ENCODE results near the gene CDH24.

CDH24 gene

DNA sequence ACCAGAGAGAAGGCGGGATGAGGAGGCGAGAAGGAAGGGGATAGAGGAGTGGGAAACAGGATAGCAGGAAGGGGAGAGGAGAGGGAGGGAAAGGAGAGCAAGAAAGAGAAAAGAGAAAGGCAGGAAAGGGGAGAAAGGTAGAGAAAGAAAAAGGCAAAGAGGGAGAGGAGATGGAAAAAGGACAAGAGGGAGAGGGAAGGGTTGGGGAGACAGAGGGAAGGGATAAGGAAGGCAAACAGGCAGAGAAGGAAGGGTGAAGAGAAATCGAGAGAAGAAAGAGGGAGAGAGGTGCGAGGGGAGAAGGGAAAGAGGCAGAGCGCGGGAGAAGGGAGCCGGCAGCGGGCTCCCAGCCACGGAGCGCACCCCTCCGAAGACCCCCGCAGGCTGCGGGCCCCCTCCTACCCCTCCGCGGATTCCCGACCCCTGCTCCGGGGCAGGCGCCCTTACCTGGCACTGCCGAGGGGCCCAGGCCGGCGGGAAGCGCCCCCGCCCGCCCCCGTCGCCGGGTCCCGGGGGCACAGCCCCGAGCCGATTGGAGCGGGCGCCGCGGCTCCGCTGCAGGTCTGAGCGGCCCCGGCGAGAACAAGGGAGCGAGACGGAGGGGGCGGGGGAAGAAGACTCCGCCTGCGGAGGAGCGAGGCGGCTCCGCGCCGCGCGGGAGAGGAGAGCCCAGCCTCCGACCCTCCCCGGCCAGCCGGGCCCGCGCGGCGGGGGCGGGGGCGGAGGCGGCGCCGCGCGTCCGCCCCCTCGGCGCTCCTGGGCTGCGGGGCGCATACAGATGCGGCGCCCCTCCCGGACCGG lies at the start of gene CDH24:
Gene CDH24, minus strand, starts transcription at position 565 of the 801 bp plus-strand sequence. CDS start 1,787 bp downstream, outside the sequence.
- peak; percentile 69 for DNase-seq

DNA sequence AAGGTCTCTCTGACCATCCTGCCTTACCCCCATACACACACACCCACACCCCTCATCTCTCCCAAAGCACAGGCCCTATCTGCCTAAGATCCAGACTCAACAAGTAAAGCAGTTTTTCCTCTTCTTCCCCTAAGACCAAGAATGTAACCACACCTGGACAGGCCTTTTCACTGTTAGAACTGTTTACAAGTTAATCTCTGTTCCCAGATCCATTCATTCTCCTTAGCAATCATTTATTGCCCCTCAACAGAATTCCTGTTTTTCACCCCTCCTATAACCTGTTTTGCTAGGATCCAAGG lies 49.4 kb upstream of the CDH24 start:
- no peak for DNase-seq

GRCh38 chr14:23105348-23105824 lies 48.1 kb upstream of the CDH24 start:
- DNase-seq: no peak

GRCh38 chr14:23104591-23105347 lies 47.4 kb upstream of the CDH24 start, which contains the start of gene CIROP:
TSS of gene CIROP (minus strand) at chr14:23104989. CDS start at chr14:23104920, 69 bp downstream.
- DNase-seq: no peak

DNA sequence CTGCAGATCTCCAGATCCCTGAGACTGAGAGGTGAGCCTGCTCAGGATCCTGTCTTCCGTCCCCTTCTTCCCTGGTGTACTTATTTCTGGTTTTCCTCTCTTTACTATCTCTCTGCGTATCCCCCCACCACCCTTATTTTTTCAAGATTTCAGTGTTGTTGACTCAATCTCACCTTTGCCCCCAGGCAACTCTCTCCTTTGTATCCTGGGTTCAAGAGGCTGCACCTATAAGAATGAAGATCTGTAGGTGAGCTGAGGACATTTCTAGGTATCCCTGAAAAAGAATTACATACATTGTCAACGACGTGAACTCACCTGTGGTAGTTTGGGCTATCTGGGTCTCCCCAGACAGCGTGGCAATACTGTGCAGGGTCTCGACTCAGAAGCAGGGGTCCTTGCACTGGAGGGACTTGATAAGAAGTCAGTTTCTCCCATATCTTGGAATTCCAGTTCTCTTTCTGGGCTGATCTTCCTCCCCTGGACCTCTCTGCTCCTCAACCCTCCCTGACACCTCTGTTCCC lies 46.8 kb upstream of the CDH24 start:
- no peak for DNase-seq

DNA sequence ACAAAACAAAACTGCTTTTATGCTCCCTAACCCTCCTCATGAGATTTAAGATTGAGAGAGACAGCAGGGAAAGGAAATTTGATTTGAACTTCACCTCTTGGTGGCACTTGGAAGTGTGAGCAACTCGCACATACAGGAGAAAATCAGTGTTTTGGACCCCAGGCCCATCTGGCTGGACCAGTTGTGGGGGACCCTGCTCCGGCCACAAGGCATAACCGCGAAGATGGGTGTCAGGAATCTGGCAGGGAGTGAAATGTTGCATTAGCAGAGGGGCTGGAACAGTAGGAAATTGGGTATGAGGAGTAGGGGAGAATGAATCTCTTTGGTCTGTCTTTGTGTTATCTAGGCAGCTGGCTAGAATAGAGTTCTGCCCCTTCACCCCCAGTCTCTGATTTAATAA lies 46.3 kb upstream of the CDH24 start:
- DNase-seq: no peak

DNA sequence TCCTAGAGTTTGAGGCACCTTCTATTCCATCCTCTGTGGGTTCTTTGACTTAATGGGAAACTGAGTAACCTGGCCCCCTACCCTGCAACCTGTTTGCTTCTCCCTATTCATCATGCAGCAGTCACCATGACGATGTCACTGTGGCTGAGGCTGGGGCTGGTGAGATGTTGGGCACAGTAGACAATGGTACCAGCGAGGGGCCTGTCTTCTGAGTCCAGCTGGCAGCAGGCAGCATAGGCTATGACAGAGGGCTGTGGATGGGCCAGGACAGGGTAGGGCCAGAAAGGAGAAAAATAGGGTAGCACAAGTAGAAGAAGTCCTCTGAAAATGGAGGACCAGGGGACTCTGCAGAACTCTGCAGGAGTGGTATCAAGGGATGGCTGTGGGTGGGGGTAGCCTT lies 45.5 kb upstream of the CDH24 start:
- DNase-seq: no peak

DNA sequence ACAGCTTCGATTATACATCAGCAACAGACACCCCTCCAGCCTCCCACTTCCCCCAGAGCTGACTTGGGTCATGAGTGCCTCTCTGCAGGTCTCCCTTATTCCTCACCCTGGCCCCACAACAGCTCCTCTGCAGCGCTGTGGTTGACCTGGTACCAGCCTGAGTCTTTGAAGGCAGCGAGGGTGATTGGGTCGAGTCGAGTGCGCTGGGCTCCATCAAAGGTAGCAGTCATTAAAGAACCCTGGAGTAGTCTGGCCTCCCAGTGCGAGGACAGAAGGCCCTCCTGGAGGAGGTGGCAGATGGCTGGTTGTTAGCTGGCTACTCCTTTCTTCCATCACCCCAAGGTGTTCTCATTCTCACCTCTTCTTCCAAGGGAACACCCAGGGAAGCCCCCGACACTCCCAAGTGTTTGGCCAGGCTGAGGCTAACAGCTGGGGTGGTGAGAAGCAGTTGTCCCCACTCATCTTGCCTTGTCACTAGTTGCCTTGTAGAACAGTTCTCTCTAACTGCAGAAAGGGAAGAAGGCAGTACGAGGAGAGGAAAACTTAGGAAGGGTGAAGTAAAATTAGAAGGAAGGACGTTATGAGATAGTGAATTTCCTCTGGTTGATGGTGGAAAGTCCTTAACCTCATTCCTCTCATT lies 44.8 kb upstream of the CDH24 start:
- no peak for DNase-seq

- no peak for DNase-seq
Observed at GRCh38 chr14:23101213-23101970, 44.1 kb upstream of the CDH24 start.

DNA sequence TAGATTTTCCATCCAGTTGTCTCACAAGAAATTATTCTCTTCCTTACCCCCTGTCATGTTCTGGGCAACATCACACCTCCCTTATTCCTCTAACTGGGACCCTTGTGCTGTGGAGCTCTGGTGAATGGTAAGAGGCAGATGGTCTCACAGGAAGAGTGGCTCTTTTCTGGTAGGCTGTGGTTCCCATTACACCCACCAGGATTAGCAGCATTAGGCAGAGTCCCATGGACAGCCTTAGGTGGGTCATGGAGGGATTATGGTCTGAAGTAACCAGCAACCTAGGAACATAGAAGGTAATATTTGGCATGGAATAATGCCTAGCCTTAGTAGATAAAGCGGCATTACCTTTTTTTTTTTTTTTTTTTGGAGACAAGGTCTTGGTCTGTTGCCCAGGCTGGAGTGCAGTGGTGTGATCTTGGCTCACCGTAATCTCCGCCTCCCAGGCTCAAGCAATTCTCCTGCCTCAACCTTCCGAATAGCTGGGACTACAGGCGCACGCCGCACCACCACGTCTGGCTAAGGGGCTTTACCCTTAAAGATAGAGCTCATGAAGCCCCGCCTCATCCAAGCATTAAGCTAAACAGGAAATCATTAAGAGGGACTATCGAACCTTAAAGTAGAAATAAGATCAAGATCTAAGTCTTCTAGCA lies 42.0 kb upstream of the CDH24 start:
- DNase-seq: no peak

GRCh38 chr14:23097786-23098185 lies 40.5 kb upstream of the CDH24 start:
- no peak for DNase-seq

GRCh38 chr14:23095196-23096108 lies 38.1 kb upstream of the CDH24 start, which contains the start of gene C14orf119:
TSS of gene C14orf119 (plus strand) at chr14:23095505. CDS start at chr14:23097659, 2,154 bp downstream.
- peak; percentile 100 for DNase-seq

DNA sequence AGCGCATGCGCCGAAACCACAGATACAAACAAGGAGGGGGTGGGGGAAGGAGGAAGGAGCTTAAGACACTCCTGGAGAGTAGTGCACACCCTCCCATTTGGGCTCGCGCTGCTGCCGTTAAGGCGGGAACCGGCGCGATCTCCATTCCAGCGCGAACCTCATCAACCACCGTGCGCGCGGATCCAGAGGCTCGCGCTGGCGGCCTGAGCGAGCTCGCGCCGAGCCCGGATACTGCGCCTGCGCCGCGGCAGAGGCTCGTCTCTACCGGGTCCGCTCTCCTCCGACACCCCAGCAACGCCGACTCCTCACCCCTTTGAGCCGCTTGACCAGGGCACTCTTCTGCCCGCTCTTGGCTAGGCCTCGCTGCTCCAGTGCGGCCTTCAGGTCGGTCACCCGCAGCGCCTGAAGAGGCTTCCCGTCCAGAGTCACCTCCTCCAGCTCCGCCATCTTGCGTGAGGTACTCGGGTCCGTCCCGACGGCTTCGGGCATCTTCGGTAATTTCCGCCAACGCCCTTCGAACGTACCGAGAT lies 37.4 kb upstream of the CDH24 start, which contains the start of gene ACIN1:
Gene ACIN1, minus strand, starts transcription at position 471 of the 530 bp plus-strand sequence. Its CDS starts 24 bp downstream, at position 447.
- no peak for DNase-seq

DNA sequence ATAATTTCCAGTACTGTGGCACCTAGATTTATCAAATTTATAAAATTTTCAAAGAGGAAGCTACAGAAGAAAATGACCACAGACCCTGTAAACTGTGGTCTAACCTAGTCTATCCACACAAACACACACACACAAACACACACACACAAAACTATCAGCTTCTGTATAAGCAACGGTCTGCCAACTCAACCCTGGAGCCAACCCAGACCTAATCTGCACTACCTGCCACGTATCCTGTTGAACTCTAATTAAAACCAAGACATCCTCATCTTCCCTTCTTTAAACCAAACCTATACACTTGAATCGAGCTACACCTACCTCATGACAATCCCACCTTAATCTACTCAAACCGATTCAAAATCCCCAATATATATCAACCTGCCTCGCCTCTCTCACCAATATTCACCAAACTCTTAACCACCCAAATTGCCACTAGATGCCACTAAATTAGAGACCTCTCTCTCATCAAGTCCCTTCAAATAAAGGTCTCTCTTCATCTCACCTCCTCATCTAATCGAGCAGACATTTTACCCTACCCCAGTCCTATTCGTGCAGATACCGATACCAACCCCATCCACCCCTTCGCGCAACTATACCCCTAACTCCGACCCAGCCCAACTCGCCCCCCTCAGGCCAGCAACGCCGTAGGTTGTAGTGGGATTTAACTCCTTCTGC lies 36.8 kb upstream of the CDH24 start:
- DNase-seq: peak; percentile 71

DNA sequence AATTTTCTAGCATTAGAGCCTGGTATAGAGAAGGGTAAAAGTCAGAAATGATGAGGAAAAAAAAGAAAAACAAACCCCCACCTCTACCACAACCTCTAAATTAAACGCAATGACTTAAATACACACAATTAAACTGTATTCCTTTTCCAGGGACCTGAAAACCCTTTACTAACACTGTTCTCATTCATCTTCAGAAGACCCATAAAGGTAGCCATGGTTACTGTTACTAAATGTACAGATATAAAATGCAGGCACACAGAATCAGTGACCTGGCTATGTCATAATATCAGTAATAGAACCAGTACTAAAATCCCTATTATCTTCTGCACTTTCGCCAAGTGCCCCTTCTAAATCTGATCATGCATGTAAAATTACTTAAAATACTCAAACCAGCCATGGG lies 36.2 kb upstream of the CDH24 start:
- DNase-seq: no peak

- no peak for DNase-seq
Observed at GRCh38 chr14:23093104-23093503, 35.8 kb upstream of the CDH24 start.

GRCh38 chr14:23091294-23092225 lies 34.2 kb upstream of the CDH24 start:
- DNase-seq: no peak

DNA sequence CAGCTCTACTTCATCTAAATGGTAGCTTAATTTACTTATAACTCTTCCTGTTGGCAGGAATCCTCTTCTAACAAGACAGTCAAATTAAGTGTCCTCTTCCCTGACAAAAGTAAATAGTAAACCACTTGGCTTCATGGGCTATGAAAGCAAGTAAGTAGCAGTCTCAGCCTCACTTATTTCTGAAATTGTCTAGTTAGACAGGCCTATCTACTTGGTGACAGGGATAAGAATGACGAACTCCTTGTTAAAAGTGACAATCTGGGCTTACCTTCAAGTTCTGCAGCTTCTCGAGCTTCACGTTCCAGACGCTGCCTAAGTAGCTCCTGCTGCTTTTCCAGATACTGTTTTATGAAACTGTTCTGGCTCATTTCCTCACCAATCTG lies 32.9 kb upstream of the CDH24 start:
- DNase-seq: no peak
